BJ (cell line): Measurements from ENCODE around the gene ZNF385B. TPM values are rescaled to one million over a fixed set of nuclear protein-coding genes. Genes with fewer than 3 reads are reported as not detected.
"Not testable (repeated sequence)": the region's sequence is repeated elsewhere in the genome, so short reads cannot be mapped to it uniquely, and the experiment has no call there.

Experiments
- CTCF ChIA-PET: fragments of 350-600 bp; formaldehyde crosslinking; extraction: SDS; loops from one replicate; lab custom pipeline; 2021; ENCODE audit warnings: antibody characterized with exemption, inconsistent platforms; lab: Yijun Ruan, JAX
- POLR2A ChIA-PET: fragments of 300-600 bp; sonication (Branson Sonifier 250); formaldehyde crosslinking; extraction: SDS; loops from one replicate; lab custom pipeline; 2021; ENCODE audit warnings: antibody characterized with exemption; lab: Charles Lee
- DNase-seq: peaks from one replicate; pipeline ENCODE4 v3.0.0-alpha.2; 2011; ENCODE audit warnings: low read depth
- H3K27me3 ChIP-seq: 2 replicates; pipeline ENCODE4 v1.6.0; 2011; ENCODE audit warnings: low read length; ENCODE audit not compliant: control insufficient read depth, insufficient read depth
- H3K36me3 ChIP-seq: 2 replicates; pipeline ENCODE4 v1.5.1; 2011; ENCODE audit warnings: low read length; ENCODE audit not compliant: control insufficient read depth, insufficient read depth
- H3K4me3 ChIP-seq: 2 replicates; pipeline ENCODE4 v1.5.1; 2011; ENCODE audit warnings: low read depth, mild to moderate bottlenecking, control low read depth, low read length
- CTCF ChIP-seq: IDR thresholded peaks from 2 replicates; pipeline ENCODE4 v1.5.1; 2011; ENCODE audit warnings: low read depth, mild to moderate bottlenecking, control low read depth, inconsistent platforms, low read length, moderate library complexity; ENCODE audit not compliant: insufficient read depth
- polyA plus RNA-seq: library from polyadenylated mRNA; depleted of rRNA; stranded (reverse); fragments of >200 nt; gene quantifications from 2 replicates; pipeline ENCODE4 v1.2.3, GENCODE V29; 2011

The ZNF385B gene
- polyA plus RNA-seq, 1 experiment = 0.22 TPM

GRCh38 chr2:179898873-179899272 lies 37.5 kb upstream of the ZNF385B start:
- CTCF ChIA-PET = interaction anchor here (1.1 to 1.8 kb wide), 3 partner anchors 9 to 20 kb away, joined by 3 to 7 read pairs (median 5); no protein-coding TSS in a partner anchor
- peak; percentile 40 for TF ChIP-seq CTCF
- POLR2A ChIA-PET = no interaction called here
- no peak for DNase-seq
- Histone ChIP-seq H3K27me3 (no peaks in the 10 kb centered on the region), H3K4me3 (no peak overlapping the region), H3K36me3 (no peaks in the 10 kb centered on the region)

GRCh38 chr2:179893616-179894015 lies 32.2 kb upstream of the ZNF385B start:
- TF ChIP-seq CTCF = no peak
- no peaks in the 10 kb centered on the region for H3K36me3 ChIP-seq
- POLR2A ChIA-PET = no interaction called here

GRCh38 chr2:179891237-179891636 lies 29.8 kb upstream of the ZNF385B start:
- H3K4me3 ChIP-seq = no peak overlapping the region
- POLR2A ChIA-PET = no interaction called here
- H3K36me3 ChIP-seq = no peaks in the 10 kb centered on the region
- TF ChIP-seq CTCF = no peak
- CTCF ChIA-PET = interaction anchor here (0.6 to 1.8 kb wide), 2 partner anchors 8 to 45 kb away, joined by 3 to 7 read pairs; no protein-coding TSS in a partner anchor
- DNase-seq = no peak
- no peaks in the 10 kb centered on the region for H3K27me3 ChIP-seq

More at GRCh38 chr2:179893616-179894015, 32.2 kb upstream of the ZNF385B start:
- DNase-seq = no peak
- no peak overlapping the region for H3K4me3 ChIP-seq
- H3K27me3 ChIP-seq = no peaks in the 10 kb centered on the region
- CTCF ChIA-PET = no interaction called here

- CTCF ChIA-PET = interaction anchor here (1.8 kb wide), 1 partner anchor 8 kb away, joined by 7 read pairs; no protein-coding TSS in a partner anchor
- no peaks in the 10 kb centered on the region for H3K27me3 ChIP-seq
- H3K36me3 ChIP-seq = no peaks in the 10 kb centered on the region
- no peak for TF ChIP-seq CTCF
- no peak for DNase-seq
- no peak overlapping the region for H3K4me3 ChIP-seq
- POLR2A ChIA-PET = no interaction called here
Observed at GRCh38 chr2:179890666-179891065, 29.3 kb upstream of the ZNF385B start.

- H3K4me3 ChIP-seq, POLR2A ChIA-PET, H3K27me3 ChIP-seq, CTCF ChIA-PET, H3K36me3 ChIP-seq, DNase-seq: not testable (repeated sequence)
Observed at GRCh38 chr2:179888642-179889041, 27.2 kb upstream of the ZNF385B start.

- Histone ChIP-seq H3K4me3 (no peak overlapping the region), H3K27me3 (no peaks in the 10 kb centered on the region), H3K36me3 (no peaks in the 10 kb centered on the region)
- TF ChIP-seq CTCF = no peak
- ChIA-PET CTCF (interaction anchor here (0.6 kb wide), 1 partner anchor 1092 kb away, joined by 3 read pairs; no protein-coding TSS in a partner anchor), POLR2A (no interaction called here)
- no peak for DNase-seq
Observed at GRCh38 chr2:179884193-179884592, 22.8 kb upstream of the ZNF385B start.
